ENCODE data around the gene PSENEN. TPM values are rescaled to one million over a fixed set of nuclear protein-coding genes. Genes with fewer than 3 reads are reported as not detected.

The PSENEN gene
- total RNA-seq, 1 donor, result 11.6 TPM

GRCh38 chr19:35754370-35755130 is 9.1 kb downstream of the PSENEN start:
- Histone ChIP-seq H3K4me3 (ENCODE audit: insufficient read depth, low read length) (peak overlapping the region; percentile 76), H3K79me2 (ENCODE audit: insufficient read depth, low read length) (peaks cover 24% of the 10 kb centered on the region), H3K4me2 (ENCODE audit: insufficient read depth, low read length) (peak overlapping the region; percentile 64), H3K36me3 (ENCODE audit: insufficient read depth, low read length) (peaks cover 26% of the 10 kb centered on the region), H2AFZ (ENCODE audit: low read length) (no peak overlapping the region), H3K4me1 (ENCODE audit: insufficient read depth, low read length) (peaks cover 29% of the 10 kb centered on the region), H4K20me1 (ENCODE audit: insufficient read depth, low read length) (peaks cover 14% of the 10 kb centered on the region), H3K9me3 (ENCODE audit: low read depth, low read length) (no peaks in the 10 kb centered on the region), H3K27ac (ENCODE audit: low read depth, low read length) (peak overlapping the region; percentile 84), H3K27me3 (ENCODE audit: insufficient read depth, low read length) (no peaks in the 10 kb centered on the region)
- peak; percentile 69 for DNase-seq (ENCODE audit: insufficient read length, low spot score, missing footprints)
- TF ChIP-seq CTCF (IDR thresholded peaks at IDR 0.05; ENCODE audit: extremely low read depth, low read depth, low read length), result no peak

GRCh38 chr19:35755131-35755549 is 9.7 kb downstream of the PSENEN start:
- H3K27ac ChIP-seq (ENCODE audit: low read depth, low read length), result peak overlapping the region; percentile 84
- H2AFZ ChIP-seq (ENCODE audit: low read length), result no peak overlapping the region
- H3K27me3 ChIP-seq (ENCODE audit: insufficient read depth, low read length), result no peaks in the 10 kb centered on the region
- peak overlapping the region; percentile 76 for H3K4me3 ChIP-seq (ENCODE audit: insufficient read depth, low read length)
- DNase-seq (ENCODE audit: insufficient read length, low spot score, missing footprints), result no peak
- H3K4me1 ChIP-seq (ENCODE audit: insufficient read depth, low read length), result peaks cover 27% of the 10 kb centered on the region
- H3K79me2 ChIP-seq (ENCODE audit: insufficient read depth, low read length), result peaks cover 24% of the 10 kb centered on the region
- H3K4me2 ChIP-seq (ENCODE audit: insufficient read depth, low read length), result peak overlapping the region; percentile 64
- peaks cover 15% of the 10 kb centered on the region for H4K20me1 ChIP-seq (ENCODE audit: insufficient read depth, low read length)
- no peak for TF ChIP-seq CTCF (IDR thresholded peaks at IDR 0.05; ENCODE audit: extremely low read depth, low read depth, low read length)
- peaks cover 27% of the 10 kb centered on the region for H3K36me3 ChIP-seq (ENCODE audit: insufficient read depth, low read length)
- H3K9me3 ChIP-seq (ENCODE audit: low read depth, low read length), result no peaks in the 10 kb centered on the region

GRCh38 chr19:35755550-35756376 is 10.3 kb downstream of the PSENEN start:
- Histone ChIP-seq H3K9me3 (ENCODE audit: low read depth, low read length) (no peaks in the 10 kb centered on the region), H3K27ac (ENCODE audit: low read depth, low read length) (peak overlapping the region; percentile 84), H2AFZ (ENCODE audit: low read length) (peak overlapping the region; percentile 51), H3K4me2 (ENCODE audit: insufficient read depth, low read length) (peak overlapping the region; percentile 64), H3K79me2 (ENCODE audit: insufficient read depth, low read length) (peaks cover 24% of the 10 kb centered on the region), H3K4me3 (ENCODE audit: insufficient read depth, low read length) (peak overlapping the region; percentile 76), H3K27me3 (ENCODE audit: insufficient read depth, low read length) (no peaks in the 10 kb centered on the region), H4K20me1 (ENCODE audit: insufficient read depth, low read length) (peaks cover 10% of the 10 kb centered on the region), H3K4me1 (ENCODE audit: insufficient read depth, low read length) (peaks cover 28% of the 10 kb centered on the region), H3K36me3 (ENCODE audit: insufficient read depth, low read length) (peaks cover 34% of the 10 kb centered on the region)
- peak; percentile 91 for DNase-seq (ENCODE audit: insufficient read length, low spot score, missing footprints)
- no peak for TF ChIP-seq CTCF (IDR thresholded peaks at IDR 0.05; ENCODE audit: extremely low read depth, low read depth, low read length)
